ENCODE data around the gene KDELR1. TPM values are rescaled to one million over a fixed set of nuclear protein-coding genes. Genes with fewer than 3 reads are reported as not detected.
"Not testable (repeated sequence)": the region's sequence is repeated elsewhere in the genome, so short reads cannot be mapped to it uniquely, and the experiment has no call there.

Gene KDELR1
- total RNA-seq, 1 donor from 2014 or later: 251 TPM

DNA sequence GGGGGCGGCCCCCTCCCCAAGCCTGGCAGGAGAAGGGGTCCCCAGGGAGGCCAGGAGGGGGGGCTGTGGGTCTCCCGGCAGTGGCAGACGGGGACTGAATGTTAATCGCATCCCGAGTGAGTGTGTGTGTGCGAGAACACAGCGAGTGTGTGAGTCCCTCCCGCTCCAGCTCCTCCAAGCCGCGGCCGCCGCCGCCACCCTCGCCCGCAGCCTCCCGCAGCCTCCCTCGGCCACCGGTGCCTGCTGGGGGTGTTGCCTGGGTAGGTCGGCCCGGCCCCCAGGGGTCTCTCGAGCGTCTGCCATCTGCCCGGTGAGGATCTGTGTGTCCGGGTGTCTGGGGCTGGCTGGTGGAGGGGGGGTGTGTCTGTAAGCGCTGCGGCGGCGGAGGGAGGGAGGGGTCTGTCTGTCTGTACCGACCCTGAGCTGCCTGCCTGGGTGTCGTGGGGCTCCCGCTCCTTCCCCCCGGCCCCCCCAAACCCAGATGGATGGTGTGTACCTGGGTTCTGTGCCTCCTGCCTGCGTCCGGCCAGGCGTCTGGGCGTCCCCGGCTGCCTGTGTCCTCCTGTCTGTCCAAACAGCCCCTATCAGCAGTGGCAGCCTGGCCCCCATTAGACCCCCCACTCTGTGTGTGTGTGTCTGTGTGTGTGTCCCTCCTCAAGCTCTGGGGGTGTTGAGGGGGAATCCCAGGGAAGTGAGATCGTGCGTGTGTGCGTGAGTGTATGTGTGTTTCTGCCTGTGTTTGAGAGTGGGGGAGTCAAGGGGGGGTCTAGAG lies 2.4 kb upstream of the KDELR1 start, which contains the start of gene GRIN2D:
Gene GRIN2D, plus strand, starts transcription at position 110 of the 772 bp plus-strand sequence. CDS start 4,725 bp downstream, outside the sequence.
- Mint-ChIP-seq H3K27me3 (ENCODE audit: low read depth) (no peaks in the 10 kb centered on the region), H3K9me3 (ENCODE audit: low read depth) (no peaks in the 10 kb centered on the region), H3K4me1 (ENCODE audit: low read depth) (peaks cover 49% of the 10 kb centered on the region), H3K4me3 (ENCODE audit: unreplicated experiment) (peak within 1 kb of the TSS; percentile 77), H3K27ac (ENCODE audit: unreplicated experiment) (peak within 1 kb of the TSS; percentile 49), H3K36me3 (ENCODE audit: low read depth) (no peaks in the 10 kb centered on the region)
- TF ChIP-seq, protein P1, sequence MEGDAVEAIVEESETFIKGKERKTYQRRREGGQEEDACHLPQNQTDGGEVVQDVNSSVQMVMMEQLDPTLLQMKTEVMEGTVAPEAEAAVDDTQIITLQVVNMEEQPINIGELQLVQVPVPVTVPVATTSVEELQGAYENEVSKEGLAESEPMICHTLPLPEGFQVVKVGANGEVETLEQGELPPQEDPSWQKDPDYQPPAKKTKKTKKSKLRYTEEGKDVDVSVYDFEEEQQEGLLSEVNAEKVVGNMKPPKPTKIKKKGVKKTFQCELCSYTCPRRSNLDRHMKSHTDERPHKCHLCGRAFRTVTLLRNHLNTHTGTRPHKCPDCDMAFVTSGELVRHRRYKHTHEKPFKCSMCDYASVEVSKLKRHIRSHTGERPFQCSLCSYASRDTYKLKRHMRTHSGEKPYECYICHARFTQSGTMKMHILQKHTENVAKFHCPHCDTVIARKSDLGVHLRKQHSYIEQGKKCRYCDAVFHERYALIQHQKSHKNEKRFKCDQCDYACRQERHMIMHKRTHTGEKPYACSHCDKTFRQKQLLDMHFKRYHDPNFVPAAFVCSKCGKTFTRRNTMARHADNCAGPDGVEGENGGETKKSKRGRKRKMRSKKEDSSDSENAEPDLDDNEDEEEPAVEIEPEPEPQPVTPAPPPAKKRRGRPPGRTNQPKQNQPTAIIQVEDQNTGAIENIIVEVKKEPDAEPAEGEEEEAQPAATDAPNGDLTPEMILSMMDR (IDR thresholded peaks at IDR 0.05): peak; percentile 39
- no peak for DNase-seq (ENCODE audit: low spot score)

DNA sequence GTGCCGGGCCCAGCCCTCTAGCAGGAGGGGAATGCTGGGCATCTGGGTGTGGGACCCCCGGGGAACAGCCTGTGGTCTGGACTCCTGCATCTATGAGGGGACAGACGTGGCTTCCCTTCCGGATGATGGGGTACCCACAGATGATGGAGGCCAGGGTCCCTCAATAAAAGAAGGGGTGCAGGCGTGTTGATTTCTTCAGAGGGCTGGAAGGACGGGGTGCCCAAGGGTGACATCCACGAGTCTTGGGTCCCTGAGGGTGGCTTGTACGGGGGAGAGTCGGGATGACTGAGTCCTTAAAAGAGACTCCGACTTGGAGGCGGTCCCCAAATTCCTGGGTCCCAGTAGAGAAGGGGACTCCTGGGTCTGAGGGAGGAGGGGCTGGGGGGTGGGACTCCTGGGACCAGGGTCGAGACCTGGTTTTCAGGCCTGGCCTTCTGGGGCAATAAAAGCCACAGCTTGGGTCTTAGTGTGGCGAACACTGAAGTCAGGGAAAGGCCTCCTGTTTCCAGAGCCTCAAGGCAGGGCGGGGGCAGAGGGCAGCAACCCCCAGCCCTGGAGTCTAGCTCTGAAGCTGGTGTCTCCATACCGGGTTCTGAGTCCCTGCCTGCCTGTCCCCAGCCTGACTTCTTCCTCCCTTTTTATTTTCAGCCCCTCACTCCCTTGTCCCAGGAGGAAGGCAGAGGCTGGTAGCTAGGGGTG lies 1.7 kb upstream of the KDELR1 start:
- peaks cover 52% of the 10 kb centered on the region for H3K4me1 Mint-ChIP-seq (ENCODE audit: low read depth)
- H3K27me3 Mint-ChIP-seq (ENCODE audit: low read depth): no peaks in the 10 kb centered on the region
- peaks cover 5% of the 10 kb centered on the region for H3K36me3 Mint-ChIP-seq (ENCODE audit: low read depth)
- H3K4me3 Mint-ChIP-seq (ENCODE audit: unreplicated experiment): no peak overlapping the region
- TF ChIP-seq, protein P1 (IDR thresholded peaks at IDR 0.05): no peak
- DNase-seq (ENCODE audit: low spot score): no peak
- H3K9me3 Mint-ChIP-seq (ENCODE audit: low read depth): no peaks in the 10 kb centered on the region
- no peak overlapping the region for H3K27ac Mint-ChIP-seq (ENCODE audit: unreplicated experiment)

DNA sequence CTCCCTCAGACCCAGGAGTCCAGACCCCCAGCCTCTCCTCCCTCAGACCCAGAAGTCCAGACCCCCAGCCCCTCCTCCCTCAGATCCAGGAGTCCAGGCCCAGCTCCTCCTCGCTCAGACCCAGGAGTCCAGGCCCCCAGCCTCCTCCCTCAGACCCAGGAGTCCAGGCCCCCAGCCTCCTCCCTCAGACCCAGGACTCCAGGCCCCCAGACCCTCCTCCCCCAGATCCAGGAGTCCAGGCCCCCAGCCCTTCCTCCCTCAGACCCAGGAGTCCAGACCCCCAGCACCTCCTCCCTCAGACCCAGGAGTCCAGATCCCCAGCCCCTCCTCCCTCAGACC lies 624 bp upstream of the KDELR1 start:
- not testable (repeated sequence) for DNase-seq (ENCODE audit: low spot score); H3K9me3 Mint-ChIP-seq (ENCODE audit: low read depth); H3K4me3 Mint-ChIP-seq (ENCODE audit: unreplicated experiment); H3K27ac Mint-ChIP-seq (ENCODE audit: unreplicated experiment); H3K27me3 Mint-ChIP-seq (ENCODE audit: low read depth)
- H3K36me3 Mint-ChIP-seq (ENCODE audit: low read depth): peaks cover 11% of the 10 kb centered on the region
- H3K4me1 Mint-ChIP-seq (ENCODE audit: low read depth): peaks cover 43% of the 10 kb centered on the region

DNA sequence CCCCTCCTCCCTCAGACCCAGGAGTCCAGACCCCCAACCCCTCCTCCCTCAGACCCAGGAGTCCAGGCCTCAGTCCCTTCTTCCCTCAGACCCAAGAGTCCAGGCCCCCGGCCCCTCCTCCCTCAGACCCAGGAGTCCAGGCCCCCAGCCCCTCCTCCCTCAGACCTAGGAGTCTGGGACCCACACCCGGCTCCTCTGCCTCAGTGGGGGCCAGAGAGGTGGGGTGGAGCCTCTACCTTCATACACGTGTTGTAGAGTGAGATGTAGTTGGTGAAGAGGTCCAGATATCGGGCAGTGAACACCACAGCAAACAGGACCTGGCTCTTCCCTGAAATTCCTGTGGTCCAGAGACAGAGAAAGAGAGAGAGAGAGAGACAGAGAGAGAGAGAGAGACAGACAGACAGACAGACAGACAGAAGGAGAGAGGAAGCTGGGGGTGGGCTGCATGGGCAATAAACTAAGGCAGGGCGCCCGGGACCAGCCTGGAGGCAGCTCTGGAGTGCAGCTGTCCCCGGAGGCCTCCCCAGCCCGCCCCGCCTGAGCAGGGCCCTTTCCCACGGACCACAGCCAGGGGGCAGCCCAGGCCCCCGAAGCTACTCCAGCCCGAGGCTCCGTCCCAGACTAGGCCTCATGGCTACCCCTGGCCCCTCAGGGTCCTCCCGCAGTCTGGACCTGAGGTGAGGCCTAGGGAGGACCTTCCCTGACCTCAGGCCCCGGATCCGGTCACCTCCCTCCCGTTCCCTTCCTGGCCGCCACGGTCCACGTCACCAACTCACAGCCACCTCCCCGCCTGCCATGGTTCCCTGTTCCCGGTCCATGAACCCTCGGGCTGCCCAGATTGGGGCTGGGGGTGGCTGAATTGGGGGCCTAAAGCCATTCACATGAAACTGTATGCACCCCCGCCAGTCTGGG lies 907 bp downstream of the KDELR1 start:
- peak overlapping the region; percentile 89 for H3K4me3 Mint-ChIP-seq (ENCODE audit: unreplicated experiment)
- H3K9me3 Mint-ChIP-seq (ENCODE audit: low read depth): no peaks in the 10 kb centered on the region
- TF ChIP-seq, protein P1 (IDR thresholded peaks at IDR 0.05): peak; percentile 83
- H3K4me1 Mint-ChIP-seq (ENCODE audit: low read depth): peaks cover 32% of the 10 kb centered on the region
- H3K36me3 Mint-ChIP-seq (ENCODE audit: low read depth): peaks cover 14% of the 10 kb centered on the region
- no peaks in the 10 kb centered on the region for H3K27me3 Mint-ChIP-seq (ENCODE audit: low read depth)
- peak overlapping the region; percentile 96 for H3K27ac Mint-ChIP-seq (ENCODE audit: unreplicated experiment)
- DNase-seq (ENCODE audit: low spot score): no peak

DNA sequence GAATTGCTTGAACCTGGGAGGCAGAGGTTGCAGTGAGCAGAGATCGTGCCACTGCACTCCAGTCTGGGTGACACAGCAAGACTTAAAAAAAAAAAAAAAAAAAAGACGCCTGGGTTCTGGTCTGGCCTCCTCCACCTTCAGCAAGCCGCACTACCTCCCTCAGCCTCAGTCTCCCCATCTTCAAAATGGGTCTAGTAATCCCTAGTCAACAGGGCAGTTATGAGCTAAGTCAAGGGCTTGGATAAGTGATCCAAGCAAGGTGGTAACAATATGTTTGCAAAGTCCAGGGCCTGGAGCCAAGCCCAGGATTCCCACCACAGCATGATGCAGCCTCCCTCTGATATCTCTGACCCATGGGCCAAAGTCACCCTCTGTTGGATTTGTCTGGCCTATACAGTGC lies 4.4 kb downstream of the KDELR1 start:
- TF ChIP-seq, protein P1 (IDR thresholded peaks at IDR 0.05): no peak
- DNase-seq (ENCODE audit: low spot score): no peak
- Mint-ChIP-seq H3K27me3 (ENCODE audit: low read depth) (no peaks in the 10 kb centered on the region), H3K9me3 (ENCODE audit: low read depth) (no peaks in the 10 kb centered on the region), H3K4me3 (ENCODE audit: unreplicated experiment) (no peak overlapping the region), H3K27ac (ENCODE audit: unreplicated experiment) (no peak overlapping the region), H3K4me1 (ENCODE audit: low read depth) (peaks cover 13% of the 10 kb centered on the region), H3K36me3 (ENCODE audit: low read depth) (peaks cover 35% of the 10 kb centered on the region)
